ENCODE data around the gene MAZ. TPM values are rescaled to one million over a fixed set of nuclear protein-coding genes. Genes with fewer than 3 reads are reported as not detected.

Gene MAZ
- total RNA-seq, 1 donor from 2014 or later: 125 TPM

DNA sequence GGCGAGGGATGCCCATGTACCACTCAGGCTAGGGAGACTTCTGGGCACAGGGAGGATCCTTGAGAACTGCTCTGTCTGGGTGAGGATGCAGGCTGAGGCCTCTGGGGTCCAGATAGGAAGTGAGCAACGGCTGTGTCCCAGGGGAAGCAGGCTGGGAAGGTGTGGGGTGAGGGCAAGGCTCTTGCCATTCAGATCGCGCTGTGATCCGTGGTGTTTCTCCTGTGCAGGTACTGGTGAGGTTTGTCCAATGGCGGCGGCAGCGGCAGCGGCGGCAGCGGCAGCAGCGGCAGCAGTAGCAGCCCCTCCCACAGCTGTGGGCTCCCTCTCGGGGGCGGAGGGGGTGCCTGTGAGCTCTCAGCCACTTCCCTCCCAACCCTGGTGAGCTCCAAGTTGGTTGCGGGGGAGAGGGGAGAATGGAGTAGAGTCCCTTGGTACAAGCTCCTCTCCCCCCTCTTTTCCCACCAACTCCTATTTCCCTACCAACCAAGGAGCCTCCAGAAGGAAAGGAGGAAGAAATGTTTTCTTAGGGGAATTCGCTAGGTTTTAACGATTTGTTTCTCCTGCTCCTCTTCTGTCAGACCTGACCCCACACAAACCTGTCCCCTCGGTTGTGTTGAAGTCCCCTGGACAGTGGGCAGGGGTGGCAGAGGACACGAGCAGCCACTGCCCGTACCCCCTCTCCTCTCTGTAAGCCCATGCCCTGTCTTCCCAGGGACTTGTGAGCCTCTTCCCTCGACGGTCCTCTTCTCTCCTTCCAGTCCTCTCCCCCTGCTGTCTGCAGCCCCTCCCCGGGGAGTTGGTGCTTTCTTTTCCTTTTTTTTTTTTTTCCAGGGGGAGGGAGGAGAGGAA is 3.7 kb downstream of the MAZ start:
- H3K4me3 ChIP-seq (ENCODE audit: low read depth, low read length): no peak overlapping the region
- no peak for FAIRE-seq

DNA sequence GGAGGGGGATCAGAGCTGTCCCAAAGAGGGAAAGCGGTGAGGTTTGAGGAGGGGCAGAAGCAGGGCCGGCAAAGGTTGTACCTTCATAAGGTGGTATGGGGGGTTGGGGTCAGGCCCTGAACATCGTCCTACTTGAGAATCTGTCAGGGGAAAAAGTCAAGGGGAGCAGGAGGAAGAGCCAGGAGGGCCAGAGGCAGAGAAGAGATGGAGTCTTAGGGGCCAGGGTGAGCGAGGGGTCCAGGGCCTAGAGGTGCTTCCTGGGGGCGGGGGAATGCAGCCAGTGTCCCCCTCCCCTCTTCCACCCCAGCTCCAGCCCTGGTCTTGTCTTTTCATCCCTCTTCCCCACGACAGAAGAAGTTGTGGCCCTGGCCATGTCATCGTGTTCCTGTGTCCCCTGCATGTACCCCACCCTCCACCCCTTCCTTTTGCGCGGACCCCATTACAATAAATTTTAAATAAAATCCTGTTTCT is 4.4 kb downstream of the MAZ start:
- FAIRE-seq (no peak), DNase-seq (ENCODE audit: low read depth) (no peak)
- H3K36me3 ChIP-seq (ENCODE audit: control insufficient read depth, insufficient read depth, low read length): peaks cover 13% of the 10 kb centered on the region
- TF ChIP-seq, protein P1, sequence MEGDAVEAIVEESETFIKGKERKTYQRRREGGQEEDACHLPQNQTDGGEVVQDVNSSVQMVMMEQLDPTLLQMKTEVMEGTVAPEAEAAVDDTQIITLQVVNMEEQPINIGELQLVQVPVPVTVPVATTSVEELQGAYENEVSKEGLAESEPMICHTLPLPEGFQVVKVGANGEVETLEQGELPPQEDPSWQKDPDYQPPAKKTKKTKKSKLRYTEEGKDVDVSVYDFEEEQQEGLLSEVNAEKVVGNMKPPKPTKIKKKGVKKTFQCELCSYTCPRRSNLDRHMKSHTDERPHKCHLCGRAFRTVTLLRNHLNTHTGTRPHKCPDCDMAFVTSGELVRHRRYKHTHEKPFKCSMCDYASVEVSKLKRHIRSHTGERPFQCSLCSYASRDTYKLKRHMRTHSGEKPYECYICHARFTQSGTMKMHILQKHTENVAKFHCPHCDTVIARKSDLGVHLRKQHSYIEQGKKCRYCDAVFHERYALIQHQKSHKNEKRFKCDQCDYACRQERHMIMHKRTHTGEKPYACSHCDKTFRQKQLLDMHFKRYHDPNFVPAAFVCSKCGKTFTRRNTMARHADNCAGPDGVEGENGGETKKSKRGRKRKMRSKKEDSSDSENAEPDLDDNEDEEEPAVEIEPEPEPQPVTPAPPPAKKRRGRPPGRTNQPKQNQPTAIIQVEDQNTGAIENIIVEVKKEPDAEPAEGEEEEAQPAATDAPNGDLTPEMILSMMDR (IDR thresholded peaks at IDR 0.05; ENCODE audit: insufficient read depth, low read length, severe bottlenecking): no peak
- H3K4me3 ChIP-seq (ENCODE audit: low read depth, low read length): no peak overlapping the region
- no peaks in the 10 kb centered on the region for H3K27me3 ChIP-seq (ENCODE audit: control insufficient read depth, insufficient read depth, low read length)

More for the DNA sequence above, 3.7 kb downstream of the MAZ start:
- no peak for DNase-seq (ENCODE audit: low read depth)
- H3K27me3 ChIP-seq (ENCODE audit: control insufficient read depth, insufficient read depth, low read length): no peaks in the 10 kb centered on the region
- TF ChIP-seq, protein P1 (IDR thresholded peaks at IDR 0.05; ENCODE audit: insufficient read depth, low read length, severe bottlenecking): no peak
- H3K36me3 ChIP-seq (ENCODE audit: control insufficient read depth, insufficient read depth, low read length): peaks cover 13% of the 10 kb centered on the region

DNA sequence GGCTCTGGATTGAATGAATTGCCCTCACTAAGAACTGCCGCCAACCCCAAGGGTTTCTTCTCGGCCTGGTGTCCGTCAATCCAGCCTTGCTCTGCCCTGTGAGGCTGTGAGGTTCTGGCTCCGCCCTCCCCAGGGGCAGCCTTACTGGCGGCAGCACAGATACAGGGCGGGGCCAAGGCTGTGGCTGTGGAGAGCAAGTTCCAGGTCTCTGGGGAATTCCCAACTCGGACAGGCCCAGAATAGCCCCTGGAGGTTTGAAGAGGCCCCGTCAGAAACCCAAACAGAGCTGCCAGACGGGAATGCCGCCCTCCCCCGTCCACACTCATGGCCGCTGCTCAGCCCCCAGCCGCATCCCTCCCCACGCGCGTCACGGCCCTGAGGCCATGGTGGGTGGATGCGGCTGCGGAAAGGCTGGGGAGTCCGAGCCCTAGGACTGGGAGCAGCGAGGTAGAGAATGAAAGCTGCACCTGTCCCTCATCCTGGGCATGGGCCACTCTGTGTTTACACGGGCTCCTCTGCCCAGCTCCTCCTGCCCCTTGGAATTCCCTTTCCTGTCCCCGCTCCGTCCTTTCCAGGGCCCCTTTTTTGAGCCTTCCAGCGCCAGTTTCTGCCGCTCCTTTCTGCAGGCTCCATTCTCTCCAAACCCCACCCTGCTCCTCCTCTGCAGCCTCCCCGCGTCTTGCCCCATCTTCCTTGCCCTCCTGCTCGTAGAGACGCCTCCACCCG is 5.0 kb downstream of the MAZ start:
- DNase-seq (ENCODE audit: low read depth): peak; percentile 93
- H3K27me3 ChIP-seq (ENCODE audit: control insufficient read depth, insufficient read depth, low read length): no peaks in the 10 kb centered on the region
- TF ChIP-seq, protein P1 (IDR thresholded peaks at IDR 0.05; ENCODE audit: insufficient read depth, low read length, severe bottlenecking): no peak
- H3K36me3 ChIP-seq (ENCODE audit: control insufficient read depth, insufficient read depth, low read length): peaks cover 13% of the 10 kb centered on the region
- H3K4me3 ChIP-seq (ENCODE audit: low read depth, low read length): peak overlapping the region; percentile 32
- FAIRE-seq: no peak

- TF ChIP-seq, protein P1 (IDR thresholded peaks at IDR 0.05; ENCODE audit: insufficient read depth, low read length, severe bottlenecking): no peak
- Histone ChIP-seq H3K36me3 (ENCODE audit: control insufficient read depth, insufficient read depth, low read length) (peaks cover 13% of the 10 kb centered on the region), H3K4me3 (ENCODE audit: low read depth, low read length) (peak within 1 kb of the TSS; percentile 32), H3K27me3 (ENCODE audit: control insufficient read depth, insufficient read depth, low read length) (no peaks in the 10 kb centered on the region)
- FAIRE-seq (no peak), DNase-seq (ENCODE audit: low read depth) (no peak)
These were observed 5.8 kb downstream of the MAZ start, which contains the start of gene PRRT2 for GRCh38 chr16:29811896-29812665. Gene PRRT2, plus strand, starts transcription at chr16:29812193. Its CDS starts 862 bp downstream, at chr16:29813055.

DNA sequence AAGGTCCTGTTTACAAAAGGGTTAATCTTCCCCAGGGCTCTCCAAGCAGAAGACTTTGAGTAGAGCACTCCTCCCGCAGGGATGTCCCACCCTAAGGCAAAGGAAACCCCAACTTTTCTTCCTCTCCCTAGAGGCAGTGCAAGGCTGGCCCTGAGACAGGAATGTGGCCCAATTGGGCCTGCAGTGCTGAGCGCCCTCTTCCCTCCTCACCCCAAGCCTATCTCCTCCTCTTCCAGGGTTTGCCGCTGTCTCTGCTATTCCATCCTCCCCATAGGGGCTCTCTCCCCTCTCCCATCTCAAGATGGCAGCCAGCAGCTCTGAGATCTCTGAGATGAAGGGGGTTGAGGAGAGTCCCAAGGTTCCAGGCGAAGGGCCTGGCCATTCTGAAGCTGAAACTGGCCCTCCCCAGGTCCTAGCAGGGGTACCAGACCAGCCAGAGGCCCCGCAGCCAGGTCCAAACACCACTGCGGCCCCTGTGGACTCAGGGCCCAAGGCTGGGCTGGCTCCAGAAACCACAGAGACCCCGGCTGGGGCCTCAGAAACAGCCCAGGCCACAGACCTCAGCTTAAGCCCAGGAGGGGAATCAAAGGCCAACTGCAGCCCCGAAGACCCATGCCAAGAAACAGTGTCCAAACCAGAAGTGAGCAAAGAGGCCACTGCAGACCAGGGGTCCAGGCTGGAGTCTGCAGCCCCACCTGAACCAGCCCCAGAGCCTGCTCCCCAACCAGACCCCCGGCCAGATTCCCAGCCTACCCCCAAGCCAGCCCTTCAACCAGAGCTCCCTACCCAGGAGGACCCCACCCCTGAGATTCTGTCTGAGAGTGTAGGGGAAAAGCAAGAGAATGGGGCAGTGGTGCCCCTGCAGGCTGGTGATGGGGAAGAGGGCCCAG is 6.7 kb downstream of the MAZ start:
- H3K27me3 ChIP-seq (ENCODE audit: control insufficient read depth, insufficient read depth, low read length): no peaks in the 10 kb centered on the region
- FAIRE-seq (no peak), DNase-seq (ENCODE audit: low read depth) (no peak)
- H3K4me3 ChIP-seq (ENCODE audit: low read depth, low read length): no peak overlapping the region
- peaks cover 13% of the 10 kb centered on the region for H3K36me3 ChIP-seq (ENCODE audit: control insufficient read depth, insufficient read depth, low read length)
- TF ChIP-seq, protein P1 (IDR thresholded peaks at IDR 0.05; ENCODE audit: insufficient read depth, low read length, severe bottlenecking): no peak
